GM12872 (cell line): ENCODE data around the gene TGFA.

Experiments used
- TF ChIP-seq, protein P1 (sequence below): IDR thresholded peaks from 3 replicates; pipeline ENCODE4 v1.5.1; 2011; ENCODE audit warnings: low read depth, mild to moderate bottlenecking, low read length, moderate library complexity; ENCODE audit not compliant: insufficient read depth

TGFA gene

DNA sequence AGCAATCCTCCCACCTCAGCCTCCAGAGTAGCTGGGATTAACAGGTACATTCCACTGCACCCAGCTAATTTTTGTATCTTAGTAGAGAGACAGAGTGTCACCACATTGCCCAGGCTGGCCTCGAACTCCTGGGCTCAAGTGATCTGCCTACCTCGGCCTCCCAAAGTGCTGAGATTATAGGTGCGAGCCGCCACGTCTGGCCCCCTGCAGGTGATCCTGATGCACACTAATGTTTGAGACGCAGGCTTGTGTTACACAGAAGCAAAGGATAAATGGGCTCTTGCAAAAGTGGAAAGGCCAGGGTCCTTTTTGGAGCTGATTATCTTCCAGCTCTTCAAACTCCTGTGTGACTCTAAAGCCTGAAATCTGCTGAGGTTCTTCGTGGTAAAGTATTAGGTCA, 84.2 kb downstream of the TGFA start:
- TF ChIP-seq, protein P1, sequence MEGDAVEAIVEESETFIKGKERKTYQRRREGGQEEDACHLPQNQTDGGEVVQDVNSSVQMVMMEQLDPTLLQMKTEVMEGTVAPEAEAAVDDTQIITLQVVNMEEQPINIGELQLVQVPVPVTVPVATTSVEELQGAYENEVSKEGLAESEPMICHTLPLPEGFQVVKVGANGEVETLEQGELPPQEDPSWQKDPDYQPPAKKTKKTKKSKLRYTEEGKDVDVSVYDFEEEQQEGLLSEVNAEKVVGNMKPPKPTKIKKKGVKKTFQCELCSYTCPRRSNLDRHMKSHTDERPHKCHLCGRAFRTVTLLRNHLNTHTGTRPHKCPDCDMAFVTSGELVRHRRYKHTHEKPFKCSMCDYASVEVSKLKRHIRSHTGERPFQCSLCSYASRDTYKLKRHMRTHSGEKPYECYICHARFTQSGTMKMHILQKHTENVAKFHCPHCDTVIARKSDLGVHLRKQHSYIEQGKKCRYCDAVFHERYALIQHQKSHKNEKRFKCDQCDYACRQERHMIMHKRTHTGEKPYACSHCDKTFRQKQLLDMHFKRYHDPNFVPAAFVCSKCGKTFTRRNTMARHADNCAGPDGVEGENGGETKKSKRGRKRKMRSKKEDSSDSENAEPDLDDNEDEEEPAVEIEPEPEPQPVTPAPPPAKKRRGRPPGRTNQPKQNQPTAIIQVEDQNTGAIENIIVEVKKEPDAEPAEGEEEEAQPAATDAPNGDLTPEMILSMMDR = no peak

DNA sequence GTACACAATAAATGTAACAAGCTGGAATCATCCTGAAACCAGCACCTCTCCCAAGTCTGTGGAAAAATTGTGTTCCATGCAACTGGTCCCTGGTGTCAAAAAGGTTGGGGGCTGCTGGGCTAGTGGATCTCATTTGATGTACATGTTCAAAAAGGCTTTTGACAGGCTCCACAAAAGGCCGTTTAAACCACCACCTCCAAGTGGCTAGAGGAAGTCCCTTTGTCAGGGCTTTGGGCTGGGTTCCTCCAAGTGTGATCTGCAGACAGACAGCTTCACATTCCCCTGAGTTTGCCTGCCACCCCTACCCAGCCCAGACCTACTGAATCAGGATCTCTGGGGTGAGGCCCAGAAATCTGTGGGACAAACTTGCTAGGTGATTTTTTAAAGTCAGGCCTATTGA, 84.7 kb downstream of the TGFA start:
- TF ChIP-seq, protein P1 = no peak

DNA sequence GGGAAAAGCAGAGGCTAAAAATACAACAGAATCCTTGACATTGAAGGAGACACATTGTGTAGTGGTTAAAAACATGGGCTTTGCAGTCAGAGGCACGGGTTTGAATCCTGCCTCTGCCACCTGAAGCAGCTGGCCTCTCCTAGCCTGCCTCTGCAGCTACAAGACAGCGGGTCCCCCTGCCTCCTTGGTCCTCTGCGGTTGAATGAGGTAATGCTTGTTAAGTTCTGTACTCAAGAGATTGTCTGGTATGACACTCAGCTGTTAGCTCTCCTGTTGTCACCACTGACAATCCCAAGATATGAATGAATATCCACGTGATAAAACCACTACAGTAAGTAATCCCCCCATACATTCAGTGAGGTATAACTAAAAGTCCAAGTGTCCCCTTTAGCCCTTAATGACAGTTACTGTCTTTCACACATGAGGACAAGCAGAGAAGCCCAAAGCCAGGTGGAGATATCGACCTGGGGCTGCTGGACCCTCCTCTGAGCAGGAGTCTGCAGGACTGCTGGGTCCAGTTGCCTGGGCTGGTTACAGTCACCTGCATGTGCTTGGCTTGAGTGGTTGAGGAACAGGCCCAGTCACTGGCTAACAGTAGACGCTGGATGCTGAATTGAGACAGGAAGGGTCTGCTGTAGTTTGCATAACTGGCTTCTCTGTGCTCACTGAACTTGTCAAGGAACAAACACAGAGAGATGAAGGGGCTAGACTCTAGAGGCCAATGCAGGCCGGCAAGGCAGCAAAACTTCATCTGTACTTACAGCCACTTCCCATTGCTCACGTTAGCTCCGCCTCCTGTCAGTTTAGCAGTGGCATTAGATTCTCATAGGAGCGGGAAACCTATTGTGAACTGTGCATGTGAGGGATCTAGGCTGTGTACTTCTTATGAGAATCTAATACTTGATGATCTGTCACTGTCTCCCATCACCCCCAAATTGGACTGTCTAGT, 85.5 kb downstream of the TGFA start:
- TF ChIP-seq, protein P1 = no peak

DNA sequence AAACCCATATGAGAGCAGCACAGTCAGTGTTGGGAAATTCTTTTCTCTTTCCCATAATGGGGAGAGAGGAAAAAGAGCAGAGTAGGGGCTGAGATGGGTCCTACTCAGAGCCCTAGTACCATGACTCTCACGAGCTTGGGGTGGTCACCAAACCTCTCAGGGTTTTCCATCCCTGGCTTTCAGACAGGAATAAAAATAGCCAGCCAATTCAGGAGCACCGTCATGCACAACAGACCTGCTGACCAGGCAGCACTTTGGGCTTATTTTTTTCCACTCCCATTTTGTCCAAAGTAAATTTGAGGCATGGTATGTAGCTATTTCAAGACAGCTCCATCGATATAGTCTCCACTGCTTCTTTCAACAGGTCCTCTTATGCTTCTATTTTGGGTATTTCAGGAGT, 86.4 kb downstream of the TGFA start:
- TF ChIP-seq, protein P1 = no peak

DNA sequence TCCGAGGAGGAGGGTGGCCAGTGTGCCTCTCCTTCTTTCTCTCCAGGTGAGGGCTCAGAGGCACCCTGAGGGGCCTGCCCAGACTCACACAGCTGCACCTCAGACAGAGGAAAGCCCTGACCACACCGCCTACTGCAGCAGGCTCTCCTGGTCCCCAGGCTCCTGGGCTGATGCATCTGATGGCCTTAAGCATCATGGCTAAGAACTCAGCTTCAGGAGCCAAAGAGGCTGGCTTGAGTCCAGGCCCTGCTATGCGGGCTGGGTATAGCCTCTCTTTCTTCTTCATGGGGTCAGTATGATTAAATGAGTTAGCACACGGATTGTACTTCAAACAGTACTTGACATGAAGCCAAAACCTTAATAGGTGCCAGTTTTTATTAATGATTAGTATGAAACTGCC, 89.6 kb downstream of the TGFA start:
- TF ChIP-seq, protein P1 = no peak

DNA sequence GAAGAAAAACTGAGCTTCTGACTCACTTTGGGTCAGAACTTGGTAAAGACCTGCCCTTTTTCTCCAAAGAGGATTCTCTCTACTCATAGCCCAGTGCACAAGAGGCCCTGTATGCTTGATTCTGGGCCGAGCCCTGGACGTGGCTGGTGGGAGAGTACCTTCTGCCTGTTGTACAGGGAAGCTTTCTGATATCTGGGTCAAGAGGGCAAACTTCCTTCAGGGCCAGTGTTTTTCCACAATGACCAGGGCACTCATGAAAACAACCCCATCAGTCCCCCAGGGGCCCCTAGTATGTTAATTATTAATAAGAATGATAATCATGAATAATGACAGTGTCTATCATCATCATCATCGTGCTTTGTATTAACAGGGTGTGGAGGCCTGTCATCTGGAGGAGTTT, 90.0 kb downstream of the TGFA start:
- TF ChIP-seq, protein P1 = no peak

DNA sequence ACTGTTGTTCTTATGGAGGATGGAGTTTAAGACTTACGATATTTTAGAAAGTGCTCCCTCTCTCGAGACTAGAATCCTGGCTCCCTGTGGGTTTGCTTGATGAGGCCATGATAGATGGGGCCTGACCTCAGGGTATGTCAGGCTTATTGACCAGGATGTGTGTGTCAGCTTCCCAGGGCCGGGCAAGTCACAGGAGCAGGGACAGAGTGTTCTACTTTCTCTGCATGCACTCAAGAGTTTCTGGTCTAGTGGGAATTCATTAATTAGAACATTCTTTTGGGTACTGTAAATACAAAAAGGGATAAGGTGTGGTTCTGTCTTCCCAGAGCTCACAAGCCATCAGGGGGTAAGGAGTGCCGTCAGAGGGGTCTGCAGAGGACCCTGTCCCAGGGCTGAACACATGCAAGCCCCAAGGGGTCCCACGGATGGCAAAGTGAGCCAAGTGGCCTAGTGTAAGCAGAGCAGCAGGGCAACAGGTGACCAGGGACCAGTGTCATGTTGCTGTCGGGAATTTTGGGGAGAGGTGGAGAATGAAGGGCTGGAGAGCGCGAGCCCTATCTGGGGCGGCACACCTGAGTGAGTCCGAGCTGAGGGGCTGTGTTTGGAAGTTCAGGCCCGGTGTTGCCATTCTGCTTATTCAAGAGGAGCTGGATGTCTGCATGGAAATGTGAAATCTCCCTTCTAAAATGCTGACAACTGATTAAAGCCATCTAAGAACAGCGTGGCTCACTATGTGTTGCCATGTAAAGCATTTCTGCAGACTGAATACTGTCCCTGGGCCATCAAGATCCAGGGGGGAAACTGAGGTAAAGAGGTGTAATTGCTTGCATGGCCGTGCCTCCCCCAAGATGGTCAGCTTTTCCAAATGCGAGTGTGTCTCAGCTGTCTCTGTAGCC, 91.4 kb downstream of the TGFA start:
- TF ChIP-seq, protein P1 = no peak
